ENCODE measurements around the gene NDUFB3.

DNA sequence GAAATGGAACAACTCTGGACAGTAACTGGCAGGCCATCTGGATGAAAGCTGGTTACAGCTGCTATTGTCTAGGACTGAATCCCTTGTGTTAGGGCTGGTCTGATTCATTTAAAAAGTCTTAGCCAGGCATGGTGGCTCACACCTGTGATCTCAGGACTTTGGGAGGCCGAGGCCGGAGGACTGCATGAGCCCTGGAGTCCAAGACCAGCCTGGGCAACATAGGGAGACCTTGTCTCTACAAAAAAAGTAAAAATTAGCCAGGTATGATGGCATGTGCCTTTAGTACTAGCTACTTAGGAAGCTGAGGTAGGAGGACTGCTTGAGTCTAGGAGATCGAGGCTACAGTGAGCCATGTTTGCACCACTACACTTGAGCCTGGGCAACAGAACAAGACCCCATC, 28.7 kb downstream of the NDUFB3 start:
- TF ChIP-seq EZH2phosphoT487 (IDR thresholded peaks at IDR 0.05; ENCODE audit: borderline replicate concordance), result no peak
- TF ChIP-seq, protein P1, sequence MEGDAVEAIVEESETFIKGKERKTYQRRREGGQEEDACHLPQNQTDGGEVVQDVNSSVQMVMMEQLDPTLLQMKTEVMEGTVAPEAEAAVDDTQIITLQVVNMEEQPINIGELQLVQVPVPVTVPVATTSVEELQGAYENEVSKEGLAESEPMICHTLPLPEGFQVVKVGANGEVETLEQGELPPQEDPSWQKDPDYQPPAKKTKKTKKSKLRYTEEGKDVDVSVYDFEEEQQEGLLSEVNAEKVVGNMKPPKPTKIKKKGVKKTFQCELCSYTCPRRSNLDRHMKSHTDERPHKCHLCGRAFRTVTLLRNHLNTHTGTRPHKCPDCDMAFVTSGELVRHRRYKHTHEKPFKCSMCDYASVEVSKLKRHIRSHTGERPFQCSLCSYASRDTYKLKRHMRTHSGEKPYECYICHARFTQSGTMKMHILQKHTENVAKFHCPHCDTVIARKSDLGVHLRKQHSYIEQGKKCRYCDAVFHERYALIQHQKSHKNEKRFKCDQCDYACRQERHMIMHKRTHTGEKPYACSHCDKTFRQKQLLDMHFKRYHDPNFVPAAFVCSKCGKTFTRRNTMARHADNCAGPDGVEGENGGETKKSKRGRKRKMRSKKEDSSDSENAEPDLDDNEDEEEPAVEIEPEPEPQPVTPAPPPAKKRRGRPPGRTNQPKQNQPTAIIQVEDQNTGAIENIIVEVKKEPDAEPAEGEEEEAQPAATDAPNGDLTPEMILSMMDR (conservative IDR thresholded peaks at IDR 0.05; ENCODE audit: low read length), result no peak
